ENCODE measurements around the gene TNFRSF21.

The TNFRSF21 gene

GRCh38 chr6:47355496-47355895 lies 45.8 kb upstream of the TNFRSF21 start:
- Histone ChIP-seq H3K27ac (ENCODE audit: low read length) (no peak overlapping the region), H3K79me2 (ENCODE audit: insufficient read depth, low read length) (no peaks in the 10 kb centered on the region), H3K4me2 (ENCODE audit: insufficient read depth, low read length) (no peak overlapping the region), H2AFZ (ENCODE audit: low read depth, low read length) (no peak overlapping the region), H3K27me3 (ENCODE audit: insufficient read depth, low read length, poor library complexity) (no peaks in the 10 kb centered on the region), H3K4me3 (ENCODE audit: low read depth in 1 of 2, low read length in 2 of 2) (no peak overlapping the region), H3K4me1 (ENCODE audit: insufficient read depth, low read length) (no peaks in the 10 kb centered on the region), H4K20me1 (ENCODE audit: insufficient read depth, low read length) (no peaks in the 10 kb centered on the region), H3K36me3 (ENCODE audit: insufficient read depth, low read length) (no peaks in the 10 kb centered on the region), H3K9me3 (ENCODE audit: insufficient read depth, low read length, severe bottlenecking) (no peaks in the 10 kb centered on the region), H3K9ac (ENCODE audit: low read depth, low read length) (no peak overlapping the region)
- no peak for ATAC-seq (ENCODE audit: insufficient read depth, low read depth)
- no peak for TF ChIP-seq EZH2 (IDR thresholded peaks at IDR 0.05; ENCODE audit: borderline replicate concordance, low read depth, low read length, severe bottlenecking)
- TF ChIP-seq, protein P1, sequence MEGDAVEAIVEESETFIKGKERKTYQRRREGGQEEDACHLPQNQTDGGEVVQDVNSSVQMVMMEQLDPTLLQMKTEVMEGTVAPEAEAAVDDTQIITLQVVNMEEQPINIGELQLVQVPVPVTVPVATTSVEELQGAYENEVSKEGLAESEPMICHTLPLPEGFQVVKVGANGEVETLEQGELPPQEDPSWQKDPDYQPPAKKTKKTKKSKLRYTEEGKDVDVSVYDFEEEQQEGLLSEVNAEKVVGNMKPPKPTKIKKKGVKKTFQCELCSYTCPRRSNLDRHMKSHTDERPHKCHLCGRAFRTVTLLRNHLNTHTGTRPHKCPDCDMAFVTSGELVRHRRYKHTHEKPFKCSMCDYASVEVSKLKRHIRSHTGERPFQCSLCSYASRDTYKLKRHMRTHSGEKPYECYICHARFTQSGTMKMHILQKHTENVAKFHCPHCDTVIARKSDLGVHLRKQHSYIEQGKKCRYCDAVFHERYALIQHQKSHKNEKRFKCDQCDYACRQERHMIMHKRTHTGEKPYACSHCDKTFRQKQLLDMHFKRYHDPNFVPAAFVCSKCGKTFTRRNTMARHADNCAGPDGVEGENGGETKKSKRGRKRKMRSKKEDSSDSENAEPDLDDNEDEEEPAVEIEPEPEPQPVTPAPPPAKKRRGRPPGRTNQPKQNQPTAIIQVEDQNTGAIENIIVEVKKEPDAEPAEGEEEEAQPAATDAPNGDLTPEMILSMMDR (IDR thresholded peaks at IDR 0.05; ENCODE audit: borderline replicate concordance, extremely low read depth, low read length, poor library complexity, severe bottlenecking), result no peak
- DNase-seq, result no peak

DNA sequence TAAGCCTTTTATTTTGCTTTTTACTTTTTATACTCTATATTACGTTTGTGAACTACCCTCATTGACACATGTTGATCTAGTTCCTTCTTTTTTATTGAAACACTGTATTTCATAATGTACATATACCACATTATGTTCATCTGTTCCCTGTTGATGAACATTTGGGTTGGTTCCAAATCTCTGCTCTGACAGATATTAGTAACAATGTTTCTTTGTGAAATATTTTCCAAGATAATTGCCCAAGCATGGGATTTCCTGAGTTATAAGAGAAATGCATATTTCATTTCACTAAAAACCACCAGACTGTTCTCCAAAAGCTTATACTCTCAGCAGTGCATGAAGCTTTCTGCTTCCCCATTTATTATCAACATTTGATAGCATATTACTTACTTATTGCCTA lies 44.2 kb upstream of the TNFRSF21 start:
- H3K36me3 ChIP-seq (ENCODE audit: insufficient read depth, low read length), result no peaks in the 10 kb centered on the region
- no peaks in the 10 kb centered on the region for H3K4me1 ChIP-seq (ENCODE audit: insufficient read depth, low read length)
- H2AFZ ChIP-seq (ENCODE audit: low read depth, low read length), result no peak overlapping the region
- TF ChIP-seq, protein P1 (IDR thresholded peaks at IDR 0.05; ENCODE audit: borderline replicate concordance, extremely low read depth, low read length, poor library complexity, severe bottlenecking), result no peak
- TF ChIP-seq EZH2 (IDR thresholded peaks at IDR 0.05; ENCODE audit: borderline replicate concordance, low read depth, low read length, severe bottlenecking), result no peak
- no peak overlapping the region for H3K9ac ChIP-seq (ENCODE audit: low read depth, low read length)
- no peaks in the 10 kb centered on the region for H3K27me3 ChIP-seq (ENCODE audit: insufficient read depth, low read length, poor library complexity)
- H3K4me2 ChIP-seq (ENCODE audit: insufficient read depth, low read length), result no peak overlapping the region
- DNase-seq, result no peak
- H3K79me2 ChIP-seq (ENCODE audit: insufficient read depth, low read length), result no peaks in the 10 kb centered on the region
- no peaks in the 10 kb centered on the region for H4K20me1 ChIP-seq (ENCODE audit: insufficient read depth, low read length)
- no peak for ATAC-seq (ENCODE audit: insufficient read depth, low read depth)
- no peaks in the 10 kb centered on the region for H3K9me3 ChIP-seq (ENCODE audit: insufficient read depth, low read length, severe bottlenecking)
- H3K27ac ChIP-seq (ENCODE audit: low read length), result no peak overlapping the region
- H3K4me3 ChIP-seq (ENCODE audit: low read depth in 1 of 2, low read length in 2 of 2), result no peak overlapping the region

DNA sequence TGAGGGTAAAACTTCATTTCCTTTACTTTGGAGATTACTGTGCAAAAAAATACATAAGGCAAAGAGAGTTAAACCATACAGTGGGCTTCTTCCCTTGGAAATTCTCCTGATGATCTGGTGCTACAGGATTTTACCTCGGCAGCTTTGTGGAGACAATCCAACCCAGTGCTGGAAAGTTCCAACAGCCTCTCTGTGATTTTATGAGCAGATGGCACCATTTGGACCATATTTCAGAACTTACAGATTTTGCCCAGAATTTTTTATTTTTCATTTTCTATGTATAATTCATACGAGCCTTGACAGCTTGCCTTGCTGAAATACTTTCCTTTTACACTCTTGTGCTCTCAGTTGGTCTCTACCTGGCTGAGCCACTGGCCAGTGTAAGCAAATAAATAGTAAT lies 43.3 kb upstream of the TNFRSF21 start:
- H4K20me1 ChIP-seq (ENCODE audit: insufficient read depth, low read length), result no peaks in the 10 kb centered on the region
- H3K36me3 ChIP-seq (ENCODE audit: insufficient read depth, low read length), result no peaks in the 10 kb centered on the region
- ATAC-seq (ENCODE audit: insufficient read depth, low read depth), result no peak
- DNase-seq, result no peak
- no peaks in the 10 kb centered on the region for H3K9me3 ChIP-seq (ENCODE audit: insufficient read depth, low read length, severe bottlenecking)
- H3K4me2 ChIP-seq (ENCODE audit: insufficient read depth, low read length), result no peak overlapping the region
- no peak overlapping the region for H2AFZ ChIP-seq (ENCODE audit: low read depth, low read length)
- H3K79me2 ChIP-seq (ENCODE audit: insufficient read depth, low read length), result no peaks in the 10 kb centered on the region
- H3K9ac ChIP-seq (ENCODE audit: low read depth, low read length), result no peak overlapping the region
- H3K27ac ChIP-seq (ENCODE audit: low read length), result no peak overlapping the region
- TF ChIP-seq, protein P1 (IDR thresholded peaks at IDR 0.05; ENCODE audit: borderline replicate concordance, extremely low read depth, low read length, poor library complexity, severe bottlenecking), result no peak
- no peak for TF ChIP-seq EZH2 (IDR thresholded peaks at IDR 0.05; ENCODE audit: borderline replicate concordance, low read depth, low read length, severe bottlenecking)
- no peak overlapping the region for H3K4me3 ChIP-seq (ENCODE audit: low read depth in 1 of 2, low read length in 2 of 2)
- no peaks in the 10 kb centered on the region for H3K4me1 ChIP-seq (ENCODE audit: insufficient read depth, low read length)
- no peaks in the 10 kb centered on the region for H3K27me3 ChIP-seq (ENCODE audit: insufficient read depth, low read length, poor library complexity)

Measured in DND-41 (cell line).